HG02623 (cell line): ENCODE data around the gene WNT8A.

Experiments used
- ATAC-seq: cut with Tn5 transposase; IDR thresholded peaks from one replicate; pipeline ENCODE4 v1.9.1; 2021; ENCODE audit warnings: moderate library complexity; ENCODE audit not compliant: unreplicated experiment

Gene WNT8A

DNA sequence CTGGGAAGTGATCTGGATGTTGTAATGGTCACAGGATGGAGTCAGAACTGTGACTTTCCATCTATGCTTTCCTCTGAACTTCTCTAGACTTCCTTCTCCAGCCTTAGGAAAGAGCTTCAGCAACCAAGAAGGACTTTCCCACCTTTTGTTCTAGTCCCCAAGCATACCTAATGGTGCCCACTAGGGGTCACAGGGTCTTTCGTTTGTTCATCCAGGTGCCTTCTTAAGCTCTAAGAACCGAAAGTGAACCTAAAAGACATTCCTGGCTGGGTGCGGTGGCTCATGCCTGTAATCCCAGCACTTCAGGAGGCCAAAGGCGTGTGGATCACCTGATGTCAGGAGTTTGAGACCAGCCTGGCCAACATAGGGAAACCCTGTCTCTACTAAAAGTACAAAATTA is 1.8 kb upstream of the WNT8A start:
- no peak for ATAC-seq

- no peak for ATAC-seq
Observed at GRCh38 chr5:138091685-138092084, 7.9 kb downstream of the WNT8A start.

- ATAC-seq = no peak
Observed at GRCh38 chr5:138092301-138092700, 8.5 kb downstream of the WNT8A start.

- ATAC-seq = no peak
Observed at GRCh38 chr5:138093036-138093435, 9.2 kb downstream of the WNT8A start.

DNA sequence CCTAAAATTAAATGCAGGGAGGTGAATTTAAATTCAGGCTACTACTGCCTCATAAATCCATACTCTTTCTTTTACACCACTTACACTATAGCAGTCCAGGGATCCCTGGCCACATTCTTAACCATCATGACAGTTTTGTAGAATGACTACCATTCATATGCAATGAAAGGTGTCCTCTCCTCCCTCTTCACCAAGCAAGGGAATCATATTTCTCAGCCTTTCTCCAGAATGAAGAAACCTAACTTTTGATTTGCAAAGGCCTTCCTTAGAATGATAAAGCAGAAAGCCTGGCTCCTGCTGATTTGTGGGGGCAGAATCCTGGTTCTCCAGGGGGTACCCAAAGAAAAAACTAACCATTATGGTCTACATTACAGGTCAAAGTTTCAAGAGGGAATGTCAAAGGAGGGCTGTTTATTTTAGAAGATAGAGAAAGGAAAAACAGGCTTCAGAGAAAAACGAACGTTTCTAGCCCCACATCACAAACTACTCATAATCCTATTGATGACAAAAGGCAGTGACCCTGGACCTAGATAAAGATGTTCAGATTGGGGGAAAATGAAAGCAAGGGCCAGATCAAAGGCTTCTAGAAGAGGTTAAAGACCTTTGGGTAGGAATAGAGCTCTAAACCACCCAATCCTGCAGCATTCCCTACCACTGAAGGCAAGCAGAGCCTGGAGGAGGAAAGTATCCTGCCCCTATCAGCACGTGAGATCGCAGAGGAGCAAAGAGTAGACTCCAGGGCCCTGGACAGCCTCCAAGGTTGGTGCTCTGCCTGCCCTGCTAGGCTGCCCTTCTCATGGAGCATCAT is 11.5 kb downstream of the WNT8A start:
- ATAC-seq = no peak

DNA sequence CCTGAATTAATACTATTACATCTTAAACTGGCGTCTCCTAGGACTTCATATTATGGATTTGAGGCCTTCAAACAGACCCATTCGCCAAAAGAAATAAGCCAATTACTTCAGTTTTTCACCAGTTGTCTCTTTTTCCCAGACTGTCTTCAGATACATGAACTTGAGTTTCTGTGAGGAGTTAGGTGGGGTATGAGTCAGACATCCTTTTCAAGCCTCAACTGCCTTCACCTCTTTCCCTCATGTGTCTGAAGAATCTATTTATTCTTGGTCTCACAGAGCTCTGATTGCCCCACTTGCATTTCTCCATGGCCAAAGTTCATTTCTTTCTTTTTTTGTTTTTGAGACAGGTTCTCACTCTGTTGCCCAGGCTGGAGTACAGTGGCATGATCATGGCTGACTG is 12.5 kb downstream of the WNT8A start:
- ATAC-seq = no peak

DNA sequence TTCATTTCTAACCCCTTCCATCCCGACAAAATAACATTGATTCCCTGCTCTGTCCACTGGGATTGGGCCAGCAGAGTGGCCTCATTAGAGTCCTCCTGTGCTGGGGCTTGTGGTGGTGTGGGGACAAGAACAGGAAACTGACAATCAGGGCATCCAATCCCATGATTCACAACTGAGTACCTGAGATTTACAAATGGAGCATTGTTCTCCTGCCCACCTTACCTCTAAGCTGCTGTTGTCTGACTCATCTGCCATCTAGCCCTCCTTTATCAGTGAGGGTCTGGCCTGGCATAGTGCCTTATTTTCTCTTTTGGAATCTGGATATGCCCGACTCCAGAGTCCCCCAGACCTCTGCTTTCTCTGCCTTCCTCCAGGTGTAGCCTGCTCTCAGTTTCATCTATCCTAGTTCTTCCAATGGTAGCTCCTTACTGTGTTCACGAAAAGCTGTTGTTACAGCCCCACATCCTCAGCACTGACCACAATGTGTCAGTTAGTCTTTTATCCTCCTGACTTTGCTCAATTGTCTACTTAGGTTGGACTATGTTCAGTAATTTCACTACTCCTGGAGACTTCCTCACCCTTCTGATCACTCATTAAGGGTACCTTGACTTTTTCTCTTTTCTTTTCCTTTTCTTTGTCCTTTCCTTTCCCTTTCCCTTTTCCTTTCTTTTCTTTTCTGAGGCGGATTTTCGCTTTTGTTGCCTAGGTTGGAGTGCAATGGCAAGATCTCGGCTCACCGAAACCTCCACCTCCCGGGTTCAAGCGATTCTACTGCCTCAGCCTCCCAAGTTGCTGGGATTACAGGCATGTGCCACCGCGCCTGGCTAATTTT is 13.4 kb downstream of the WNT8A start:
- ATAC-seq = no peak

GRCh38 chr5:138102454-138103318 is 18.9 kb downstream of the WNT8A start:
- ATAC-seq = no peak

GRCh38 chr5:138103319-138103637 is 19.4 kb downstream of the WNT8A start:
- ATAC-seq = no peak

GRCh38 chr5:138105709-138106108 is 21.9 kb downstream of the WNT8A start:
- ATAC-seq = no peak

DNA sequence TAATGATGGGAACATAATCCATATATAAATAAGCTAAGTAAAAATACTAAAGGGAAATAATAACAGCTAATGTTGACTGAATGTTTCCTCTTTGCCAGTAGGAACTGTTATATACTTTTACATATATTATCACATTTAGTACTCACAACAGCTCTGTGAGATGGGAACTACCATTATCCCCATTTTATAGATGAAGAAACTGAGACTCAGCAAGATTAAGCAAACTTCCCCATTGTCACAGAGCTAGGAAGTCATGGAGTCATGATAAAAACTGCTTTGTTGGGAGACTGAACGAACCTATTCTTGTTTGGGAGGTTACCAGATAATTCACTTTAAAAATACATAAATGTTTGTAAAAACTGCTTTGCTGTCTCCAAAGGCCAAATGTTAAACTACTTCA is 23.4 kb downstream of the WNT8A start:
- ATAC-seq = no peak

DNA sequence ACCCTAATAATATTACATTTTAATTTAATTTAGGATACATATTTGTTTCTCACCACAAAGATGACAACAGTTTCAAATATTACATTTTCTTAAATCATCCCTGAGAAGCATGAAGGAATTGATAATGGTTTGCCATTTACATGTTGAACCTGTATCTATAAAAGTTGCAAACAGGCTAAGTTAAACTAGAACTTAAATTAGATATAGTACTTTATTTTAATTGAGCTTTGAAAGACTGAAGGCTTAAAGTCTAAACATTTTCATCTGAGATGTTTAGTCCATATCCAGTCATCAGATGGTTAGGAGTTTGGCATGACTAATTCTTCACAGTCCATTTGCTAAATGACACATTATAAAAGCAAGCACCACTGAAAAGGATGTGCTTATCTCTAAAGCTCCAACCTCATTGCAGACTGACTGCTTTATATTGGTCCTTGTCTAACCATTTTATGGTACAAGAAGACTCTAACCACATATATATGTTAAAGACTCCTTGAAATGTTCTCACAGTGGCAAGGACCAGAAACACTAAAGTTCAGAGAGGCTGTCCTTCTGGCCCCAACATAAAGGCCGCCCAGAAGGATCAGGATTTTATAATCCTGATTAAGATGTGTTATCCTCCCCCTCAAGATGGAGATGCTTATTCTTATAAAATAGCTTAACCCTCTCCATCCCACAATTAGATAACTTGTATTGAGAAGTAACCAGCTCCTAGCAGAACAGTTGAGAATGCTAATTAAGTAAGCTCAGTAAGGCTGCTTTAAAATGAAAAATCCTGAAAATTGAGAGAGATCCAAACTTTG is 25.8 kb downstream of the WNT8A start:
- ATAC-seq = no peak

- ATAC-seq = no peak
Observed at GRCh38 chr5:138110266-138110963, 26.6 kb downstream of the WNT8A start.

GRCh38 chr5:138111181-138111580 is 27.3 kb downstream of the WNT8A start:
- ATAC-seq = no peak

DNA sequence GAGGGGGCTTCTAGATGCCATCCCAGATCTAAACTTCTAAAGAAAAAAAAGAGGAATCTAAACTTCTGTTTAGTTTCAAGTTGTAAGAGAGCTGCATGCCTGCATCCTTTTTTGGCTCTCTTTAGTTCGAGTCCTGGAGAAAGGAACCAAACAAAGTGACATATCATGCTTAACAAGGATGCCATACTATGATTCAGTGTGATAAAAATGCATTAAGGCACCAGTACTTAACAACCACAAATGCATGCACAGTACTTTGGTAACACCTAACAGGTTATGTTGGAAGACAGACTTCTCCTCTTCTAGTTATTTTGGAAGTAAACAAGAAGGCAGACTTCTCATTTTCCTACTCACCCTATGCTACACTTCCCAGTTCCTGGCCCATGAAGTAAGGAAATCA is 28.1 kb downstream of the WNT8A start:
- ATAC-seq = no peak

DNA sequence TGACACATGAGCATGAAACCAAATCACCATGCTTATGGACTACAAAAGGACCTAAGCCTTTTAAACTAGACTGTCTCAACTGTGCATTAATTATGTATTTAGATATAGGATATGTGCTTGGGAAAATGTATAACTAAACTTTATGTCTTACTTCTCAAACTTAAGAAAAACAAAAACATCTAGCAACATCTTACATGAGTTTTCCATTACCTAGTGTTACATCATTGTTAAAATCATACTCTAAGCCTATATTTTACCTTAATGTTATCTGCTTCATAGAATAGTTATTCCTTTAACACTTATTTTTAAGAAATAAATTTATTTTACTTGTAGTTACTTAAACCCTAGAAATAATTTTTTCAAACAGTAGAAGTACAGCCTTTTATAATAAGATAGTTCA is 31.4 kb downstream of the WNT8A start:
- no peak for ATAC-seq

DNA sequence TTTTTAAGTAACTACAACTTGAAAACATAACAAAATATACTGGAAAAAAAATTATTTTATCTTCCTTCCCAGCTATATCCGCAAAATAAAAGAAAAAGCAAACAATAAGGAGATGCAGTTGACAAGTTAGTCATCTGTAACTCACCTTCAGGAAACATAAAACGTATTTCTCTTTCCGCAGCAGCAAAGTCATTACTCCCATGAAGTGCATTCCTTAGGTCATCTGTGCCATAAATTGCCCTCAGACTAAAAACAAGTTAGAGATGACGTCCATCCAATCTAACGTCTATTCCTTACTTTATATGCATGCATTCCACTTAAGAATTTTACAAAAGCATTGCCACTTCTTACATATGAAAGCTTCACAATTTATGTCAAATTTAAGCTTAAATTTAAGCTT is 44.5 kb downstream of the WNT8A start:
- no peak for ATAC-seq

DNA sequence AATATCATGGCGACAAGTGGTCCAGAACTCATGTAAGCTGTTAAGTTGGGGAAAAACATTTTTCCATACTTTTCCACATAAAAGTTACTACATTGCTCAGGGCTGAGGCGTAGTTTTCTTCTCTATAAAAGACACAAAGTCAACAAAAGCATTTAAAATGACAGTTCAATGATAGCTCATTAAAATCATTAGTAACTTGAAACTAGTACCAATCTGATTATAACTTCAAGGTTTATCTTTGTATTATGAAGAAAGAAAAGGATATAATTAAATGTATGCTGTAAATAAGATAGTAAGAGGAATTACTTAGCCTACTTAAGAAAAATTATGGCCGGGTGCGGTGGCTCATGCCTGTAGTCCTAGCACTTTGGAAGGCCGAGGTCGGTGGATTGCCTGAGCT is 45.5 kb downstream of the WNT8A start:
- ATAC-seq = no peak

GRCh38 chr5:138132543-138132942 is 48.7 kb downstream of the WNT8A start:
- no peak for ATAC-seq
